ENCODE data around the gene CSNK1G2. TPM values are rescaled to one million over a fixed set of nuclear protein-coding genes. Genes with fewer than 3 reads are reported as not detected.

CSNK1G2 gene
- total and polyA plus RNA-seq, 2 of the 13 experiments (the other 11 are each of a cell fraction or from before 2014, with no cell fraction given): 53.8 to 72.5 TPM

- TF ChIP-seq, protein P1, sequence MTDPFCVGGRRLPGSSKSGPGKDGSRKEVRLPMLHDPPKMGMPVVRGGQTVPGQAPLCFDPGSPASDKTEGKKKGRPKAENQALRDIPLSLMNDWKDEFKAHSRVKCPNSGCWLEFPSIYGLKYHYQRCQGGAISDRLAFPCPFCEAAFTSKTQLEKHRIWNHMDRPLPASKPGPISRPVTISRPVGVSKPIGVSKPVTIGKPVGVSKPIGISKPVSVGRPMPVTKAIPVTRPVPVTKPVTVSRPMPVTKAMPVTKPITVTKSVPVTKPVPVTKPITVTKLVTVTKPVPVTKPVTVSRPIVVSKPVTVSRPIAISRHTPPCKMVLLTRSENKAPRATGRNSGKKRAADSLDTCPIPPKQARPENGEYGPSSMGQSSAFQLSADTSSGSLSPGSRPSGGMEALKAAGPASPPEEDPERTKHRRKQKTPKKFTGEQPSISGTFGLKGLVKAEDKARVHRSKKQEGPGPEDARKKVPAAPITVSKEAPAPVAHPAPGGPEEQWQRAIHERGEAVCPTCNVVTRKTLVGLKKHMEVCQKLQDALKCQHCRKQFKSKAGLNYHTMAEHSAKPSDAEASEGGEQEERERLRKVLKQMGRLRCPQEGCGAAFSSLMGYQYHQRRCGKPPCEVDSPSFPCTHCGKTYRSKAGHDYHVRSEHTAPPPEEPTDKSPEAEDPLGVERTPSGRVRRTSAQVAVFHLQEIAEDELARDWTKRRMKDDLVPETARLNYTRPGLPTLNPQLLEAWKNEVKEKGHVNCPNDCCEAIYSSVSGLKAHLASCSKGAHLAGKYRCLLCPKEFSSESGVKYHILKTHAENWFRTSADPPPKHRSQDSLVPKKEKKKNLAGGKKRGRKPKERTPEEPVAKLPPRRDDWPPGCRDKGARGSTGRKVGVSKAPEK (CRISPR knock-in tag; IDR thresholded peaks at IDR 0.05; ENCODE audit: borderline replicate concordance): no peak
- no peak for TF ChIP-seq HOXA9 (CRISPR knock-in tag; IDR thresholded peaks at IDR 0.05; ENCODE audit: borderline replicate concordance)
- peak; percentile 15 for TF ChIP-seq TAF1 (CRISPR knock-in tag; IDR thresholded peaks at IDR 0.05)
- TF ChIP-seq ZNF234 (CRISPR knock-in tag; conservative IDR thresholded peaks at IDR 0.05): no peak
- TF ChIP-seq DPF2 (CRISPR knock-in tag; IDR thresholded peaks at IDR 0.05; ENCODE audit: borderline replicate concordance, low read depth): no peak
- peak; percentile 59 for TF ChIP-seq BCL6 (CRISPR knock-in tag; IDR thresholded peaks at IDR 0.05)
- TF ChIP-seq THAP11 (CRISPR knock-in tag; IDR thresholded peaks at IDR 0.05): peak; percentile 55
- TF ChIP-seq KAT8 (CRISPR knock-in tag; IDR thresholded peaks at IDR 0.05): 0 out of 2 replicates have a peak, but pooled peaks have one; percentile 24
- no peak for TF ChIP-seq SRSF4 (IDR thresholded peaks at IDR 0.05; ENCODE audit: low read depth, low read length, poor library complexity, severe bottlenecking)
- TF ChIP-seq, protein P2, sequence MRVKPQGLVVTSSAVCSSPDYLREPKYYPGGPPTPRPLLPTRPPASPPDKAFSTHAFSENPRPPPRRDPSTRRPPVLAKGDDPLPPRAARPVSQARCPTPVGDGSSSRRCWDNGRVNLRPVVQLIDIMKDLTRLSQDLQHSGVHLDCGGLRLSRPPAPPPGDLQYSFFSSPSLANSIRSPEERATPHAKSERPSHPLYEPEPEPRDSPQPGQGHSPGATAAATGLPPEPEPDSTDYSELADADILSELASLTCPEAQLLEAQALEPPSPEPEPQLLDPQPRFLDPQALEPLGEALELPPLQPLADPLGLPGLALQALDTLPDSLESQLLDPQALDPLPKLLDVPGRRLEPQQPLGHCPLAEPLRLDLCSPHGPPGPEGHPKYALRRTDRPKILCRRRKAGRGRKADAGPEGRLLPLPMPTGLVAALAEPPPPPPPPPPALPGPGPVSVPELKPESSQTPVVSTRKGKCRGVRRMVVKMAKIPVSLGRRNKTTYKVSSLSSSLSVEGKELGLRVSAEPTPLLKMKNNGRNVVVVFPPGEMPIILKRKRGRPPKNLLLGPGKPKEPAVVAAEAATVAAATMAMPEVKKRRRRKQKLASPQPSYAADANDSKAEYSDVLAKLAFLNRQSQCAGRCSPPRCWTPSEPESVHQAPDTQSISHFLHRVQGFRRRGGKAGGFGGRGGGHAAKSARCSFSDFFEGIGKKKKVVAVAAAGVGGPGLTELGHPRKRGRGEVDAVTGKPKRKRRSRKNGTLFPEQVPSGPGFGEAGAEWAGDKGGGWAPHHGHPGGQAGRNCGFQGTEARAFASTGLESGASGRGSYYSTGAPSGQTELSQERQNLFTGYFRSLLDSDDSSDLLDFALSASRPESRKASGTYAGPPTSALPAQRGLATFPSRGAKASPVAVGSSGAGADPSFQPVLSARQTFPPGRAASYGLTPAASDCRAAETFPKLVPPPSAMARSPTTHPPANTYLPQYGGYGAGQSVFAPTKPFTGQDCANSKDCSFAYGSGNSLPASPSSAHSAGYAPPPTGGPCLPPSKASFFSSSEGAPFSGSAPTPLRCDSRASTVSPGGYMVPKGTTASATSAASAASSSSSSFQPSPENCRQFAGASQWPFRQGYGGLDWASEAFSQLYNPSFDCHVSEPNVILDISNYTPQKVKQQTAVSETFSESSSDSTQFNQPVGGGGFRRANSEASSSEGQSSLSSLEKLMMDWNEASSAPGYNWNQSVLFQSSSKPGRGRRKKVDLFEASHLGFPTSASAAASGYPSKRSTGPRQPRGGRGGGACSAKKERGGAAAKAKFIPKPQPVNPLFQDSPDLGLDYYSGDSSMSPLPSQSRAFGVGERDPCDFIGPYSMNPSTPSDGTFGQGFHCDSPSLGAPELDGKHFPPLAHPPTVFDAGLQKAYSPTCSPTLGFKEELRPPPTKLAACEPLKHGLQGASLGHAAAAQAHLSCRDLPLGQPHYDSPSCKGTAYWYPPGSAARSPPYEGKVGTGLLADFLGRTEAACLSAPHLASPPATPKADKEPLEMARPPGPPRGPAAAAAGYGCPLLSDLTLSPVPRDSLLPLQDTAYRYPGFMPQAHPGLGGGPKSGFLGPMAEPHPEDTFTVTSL (CRISPR knock-in tag; IDR thresholded peaks at IDR 0.05; ENCODE audit: borderline replicate concordance): 0 out of 2 replicates have a peak, but pooled peaks have one; percentile 20
- TF ChIP-seq, protein P3, sequence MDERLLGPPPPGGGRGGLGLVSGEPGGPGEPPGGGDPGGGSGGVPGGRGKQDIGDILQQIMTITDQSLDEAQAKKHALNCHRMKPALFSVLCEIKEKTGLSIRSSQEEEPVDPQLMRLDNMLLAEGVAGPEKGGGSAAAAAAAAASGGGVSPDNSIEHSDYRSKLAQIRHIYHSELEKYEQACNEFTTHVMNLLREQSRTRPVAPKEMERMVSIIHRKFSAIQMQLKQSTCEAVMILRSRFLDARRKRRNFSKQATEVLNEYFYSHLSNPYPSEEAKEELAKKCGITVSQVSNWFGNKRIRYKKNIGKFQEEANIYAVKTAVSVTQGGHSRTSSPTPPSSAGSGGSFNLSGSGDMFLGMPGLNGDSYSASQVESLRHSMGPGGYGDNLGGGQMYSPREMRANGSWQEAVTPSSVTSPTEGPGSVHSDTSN (CRISPR knock-in tag; IDR thresholded peaks at IDR 0.05): no peak
- TF ChIP-seq ZNF550 (CRISPR knock-in tag; IDR thresholded peaks at IDR 0.05; ENCODE audit: borderline replicate concordance): no peak
- no peak for TF ChIP-seq ZNF557 (CRISPR knock-in tag; IDR thresholded peaks at IDR 0.05)
- TF ChIP-seq ZNF296 (CRISPR knock-in tag; conservative IDR thresholded peaks at IDR 0.05): peak; percentile 88
- no peak for TF ChIP-seq ARNT2 (CRISPR knock-in tag; IDR thresholded peaks at IDR 0.05; ENCODE audit: low read depth)
- TF ChIP-seq, protein P4, sequence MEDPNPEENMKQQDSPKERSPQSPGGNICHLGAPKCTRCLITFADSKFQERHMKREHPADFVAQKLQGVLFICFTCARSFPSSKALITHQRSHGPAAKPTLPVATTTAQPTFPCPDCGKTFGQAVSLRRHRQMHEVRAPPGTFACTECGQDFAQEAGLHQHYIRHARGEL (CRISPR knock-in tag; IDR thresholded peaks at IDR 0.05): no peak
- TF ChIP-seq SATB2 (CRISPR knock-in tag; IDR thresholded peaks at IDR 0.05): no peak
- TF ChIP-seq ZNF598 (CRISPR knock-in tag; IDR thresholded peaks at IDR 0.05; ENCODE audit: borderline replicate concordance): no peak
These were observed 5.3 kb upstream of the CSNK1G2 start (continued) for GRCh38 chr19:1935484-1936208.
